GM13976 (cell line): Measurements from ENCODE around the gene WNT7B.

Experiments used
- DNase-seq: peaks from one replicate; pipeline ENCODE4 v3.0.0; 2012; ENCODE audit warnings: low spot score
- in situ Hi-C: fragments of 300-500 bp; cut with MboI; formaldehyde crosslinking; loops from one replicate; pipeline ENCODE4 v1.12.0; 2022; ENCODE audit warnings: low sequenced_read_pairs, mixed read lengths, inconsistent platforms; ENCODE audit not compliant: unreplicated experiment
- TF ChIP-seq, protein P1 (sequence below): IDR thresholded peaks from 2 replicates; pipeline ENCODE4 v1.5.1; 2012; ENCODE audit warnings: borderline replicate concordance, mild to moderate bottlenecking; ENCODE audit not compliant: insufficient read depth; ENCODE audit errors: extremely low read depth, missing control alignments, control extremely low read depth

The WNT7B gene

GRCh38 chr22:45964372-45964771, 12.6 kb downstream of the WNT7B start:
- TF ChIP-seq, protein P1, sequence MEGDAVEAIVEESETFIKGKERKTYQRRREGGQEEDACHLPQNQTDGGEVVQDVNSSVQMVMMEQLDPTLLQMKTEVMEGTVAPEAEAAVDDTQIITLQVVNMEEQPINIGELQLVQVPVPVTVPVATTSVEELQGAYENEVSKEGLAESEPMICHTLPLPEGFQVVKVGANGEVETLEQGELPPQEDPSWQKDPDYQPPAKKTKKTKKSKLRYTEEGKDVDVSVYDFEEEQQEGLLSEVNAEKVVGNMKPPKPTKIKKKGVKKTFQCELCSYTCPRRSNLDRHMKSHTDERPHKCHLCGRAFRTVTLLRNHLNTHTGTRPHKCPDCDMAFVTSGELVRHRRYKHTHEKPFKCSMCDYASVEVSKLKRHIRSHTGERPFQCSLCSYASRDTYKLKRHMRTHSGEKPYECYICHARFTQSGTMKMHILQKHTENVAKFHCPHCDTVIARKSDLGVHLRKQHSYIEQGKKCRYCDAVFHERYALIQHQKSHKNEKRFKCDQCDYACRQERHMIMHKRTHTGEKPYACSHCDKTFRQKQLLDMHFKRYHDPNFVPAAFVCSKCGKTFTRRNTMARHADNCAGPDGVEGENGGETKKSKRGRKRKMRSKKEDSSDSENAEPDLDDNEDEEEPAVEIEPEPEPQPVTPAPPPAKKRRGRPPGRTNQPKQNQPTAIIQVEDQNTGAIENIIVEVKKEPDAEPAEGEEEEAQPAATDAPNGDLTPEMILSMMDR = no peak
- in situ Hi-C loops = no loop called here
- DNase-seq = no peak

DNA sequence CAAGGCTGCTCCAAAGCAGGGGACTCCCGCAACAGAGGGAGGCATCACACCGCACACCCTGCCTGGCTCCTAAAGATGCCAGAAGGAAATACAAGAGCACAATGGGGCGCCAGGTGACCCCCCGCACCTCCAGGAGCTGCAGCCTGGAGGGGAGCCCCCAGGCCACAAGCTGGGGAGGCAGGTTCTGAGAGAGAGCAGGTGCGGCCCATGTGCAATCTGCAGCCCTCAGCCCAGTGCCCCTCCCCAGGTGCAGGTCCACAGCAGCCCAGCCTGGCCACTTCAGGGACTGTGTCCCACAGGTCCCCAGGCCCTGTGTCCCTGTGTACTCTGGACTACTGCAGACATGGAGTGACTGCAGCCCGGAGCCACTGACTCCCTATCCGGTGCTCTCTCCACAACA, 13.1 kb downstream of the WNT7B start:
- in situ Hi-C loops = no loop called here
- no peak for DNase-seq
- TF ChIP-seq, protein P1 = no peak

- TF ChIP-seq, protein P1 = no peak
- in situ Hi-C loops = no loop called here
- DNase-seq = no peak
Observed at GRCh38 chr22:45962756-45963324, 14.1 kb downstream of the WNT7B start.

DNA sequence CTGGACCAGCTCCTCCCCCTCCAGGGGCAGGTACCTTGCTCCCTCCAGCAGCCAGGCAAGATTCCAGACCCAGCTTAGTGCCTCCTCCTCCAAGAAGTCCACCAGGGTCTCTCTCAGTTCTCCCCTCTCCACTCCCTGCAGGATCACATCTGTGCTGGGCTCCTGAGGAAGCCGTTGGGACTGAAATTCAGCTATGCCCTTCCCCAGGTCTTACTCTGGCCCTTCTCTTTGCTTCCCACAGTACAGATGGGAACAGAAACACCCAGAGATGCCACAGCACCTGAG, 14.6 kb downstream of the WNT7B start:
- DNase-seq = no peak
- TF ChIP-seq, protein P1 = no peak
- in situ Hi-C loops = no loop called here

GRCh38 chr22:45961679-45962433, 15.1 kb downstream of the WNT7B start:
- no peak for DNase-seq
- in situ Hi-C loops = no loop called here
- TF ChIP-seq, protein P1 = no peak

- TF ChIP-seq, protein P1 = no peak
- in situ Hi-C loops = no loop called here
Observed at GRCh38 chr22:45960477-45961386, 16.2 kb downstream of the WNT7B start.

More at GRCh38 chr22:45960477-45961386, 16.2 kb downstream of the WNT7B start:
- no peak for DNase-seq
